Measurements from ENCODE around the gene TLN1.

The TLN1 gene, protein sequence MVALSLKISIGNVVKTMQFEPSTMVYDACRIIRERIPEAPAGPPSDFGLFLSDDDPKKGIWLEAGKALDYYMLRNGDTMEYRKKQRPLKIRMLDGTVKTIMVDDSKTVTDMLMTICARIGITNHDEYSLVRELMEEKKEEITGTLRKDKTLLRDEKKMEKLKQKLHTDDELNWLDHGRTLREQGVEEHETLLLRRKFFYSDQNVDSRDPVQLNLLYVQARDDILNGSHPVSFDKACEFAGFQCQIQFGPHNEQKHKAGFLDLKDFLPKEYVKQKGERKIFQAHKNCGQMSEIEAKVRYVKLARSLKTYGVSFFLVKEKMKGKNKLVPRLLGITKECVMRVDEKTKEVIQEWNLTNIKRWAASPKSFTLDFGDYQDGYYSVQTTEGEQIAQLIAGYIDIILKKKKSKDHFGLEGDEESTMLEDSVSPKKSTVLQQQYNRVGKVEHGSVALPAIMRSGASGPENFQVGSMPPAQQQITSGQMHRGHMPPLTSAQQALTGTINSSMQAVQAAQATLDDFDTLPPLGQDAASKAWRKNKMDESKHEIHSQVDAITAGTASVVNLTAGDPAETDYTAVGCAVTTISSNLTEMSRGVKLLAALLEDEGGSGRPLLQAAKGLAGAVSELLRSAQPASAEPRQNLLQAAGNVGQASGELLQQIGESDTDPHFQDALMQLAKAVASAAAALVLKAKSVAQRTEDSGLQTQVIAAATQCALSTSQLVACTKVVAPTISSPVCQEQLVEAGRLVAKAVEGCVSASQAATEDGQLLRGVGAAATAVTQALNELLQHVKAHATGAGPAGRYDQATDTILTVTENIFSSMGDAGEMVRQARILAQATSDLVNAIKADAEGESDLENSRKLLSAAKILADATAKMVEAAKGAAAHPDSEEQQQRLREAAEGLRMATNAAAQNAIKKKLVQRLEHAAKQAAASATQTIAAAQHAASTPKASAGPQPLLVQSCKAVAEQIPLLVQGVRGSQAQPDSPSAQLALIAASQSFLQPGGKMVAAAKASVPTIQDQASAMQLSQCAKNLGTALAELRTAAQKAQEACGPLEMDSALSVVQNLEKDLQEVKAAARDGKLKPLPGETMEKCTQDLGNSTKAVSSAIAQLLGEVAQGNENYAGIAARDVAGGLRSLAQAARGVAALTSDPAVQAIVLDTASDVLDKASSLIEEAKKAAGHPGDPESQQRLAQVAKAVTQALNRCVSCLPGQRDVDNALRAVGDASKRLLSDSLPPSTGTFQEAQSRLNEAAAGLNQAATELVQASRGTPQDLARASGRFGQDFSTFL (N-terminal part only)

GRCh38 chr9:35732185-35732799 lies at the start of gene TLN1, which contains the start of gene CREB3:
TSS of gene TLN1 (minus strand) at chr9:35732195. CDS start at chr9:35725694, 6,501 bp downstream.
TSS of gene CREB3 (plus strand) at chr9:35732666. CDS start at chr9:35732773, 107 bp downstream.
- H3K27ac ChIP-seq = peak within 1 kb of the TSS; percentile 96
- peak; percentile 94 for DNase-seq (ENCODE audit: low read depth, low spot score)

DNA sequence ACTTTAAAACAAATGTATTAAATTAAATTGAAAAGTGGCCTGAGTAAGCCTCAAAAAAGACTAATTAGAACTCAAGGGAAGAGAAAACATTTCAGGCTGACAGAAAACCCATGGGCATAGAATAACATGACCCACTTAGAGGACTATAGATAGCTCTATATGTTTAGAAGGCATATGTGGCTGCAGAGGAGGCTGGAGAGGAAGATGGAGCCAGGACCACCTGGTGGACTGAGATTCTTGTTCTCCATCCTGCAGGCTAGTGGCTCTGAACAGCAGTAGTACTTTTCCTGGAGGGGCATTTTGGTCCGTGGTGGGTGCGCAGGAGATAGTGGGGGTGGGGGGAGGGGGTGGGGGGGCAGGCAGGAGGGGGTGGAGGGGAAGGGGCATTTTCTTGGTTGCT lies 49.1 kb upstream of the TLN1 start:
- no peak for DNase-seq (ENCODE audit: low read depth, low spot score)
- H3K27ac ChIP-seq = no peak overlapping the region

GRCh38 chr9:35778496-35778895 lies 46.5 kb upstream of the TLN1 start:
- no peak overlapping the region for H3K27ac ChIP-seq
- no peak for DNase-seq (ENCODE audit: low read depth, low spot score)

GRCh38 chr9:35776018-35776417 lies 44.0 kb upstream of the TLN1 start:
- H3K27ac ChIP-seq = no peak overlapping the region

GRCh38 chr9:35774907-35775635 lies 43.1 kb upstream of the TLN1 start:
- no peak overlapping the region for H3K27ac ChIP-seq
- no peak for DNase-seq (ENCODE audit: low read depth, low spot score)

More at GRCh38 chr9:35776018-35776417, 44.0 kb upstream of the TLN1 start:
- DNase-seq (ENCODE audit: low read depth, low spot score) = no peak

GRCh38 chr9:35771943-35772342 lies 39.9 kb upstream of the TLN1 start:
- peak; percentile 68 for DNase-seq (ENCODE audit: low read depth, low spot score)
- peak overlapping the region; percentile 70 for H3K27ac ChIP-seq

DNA sequence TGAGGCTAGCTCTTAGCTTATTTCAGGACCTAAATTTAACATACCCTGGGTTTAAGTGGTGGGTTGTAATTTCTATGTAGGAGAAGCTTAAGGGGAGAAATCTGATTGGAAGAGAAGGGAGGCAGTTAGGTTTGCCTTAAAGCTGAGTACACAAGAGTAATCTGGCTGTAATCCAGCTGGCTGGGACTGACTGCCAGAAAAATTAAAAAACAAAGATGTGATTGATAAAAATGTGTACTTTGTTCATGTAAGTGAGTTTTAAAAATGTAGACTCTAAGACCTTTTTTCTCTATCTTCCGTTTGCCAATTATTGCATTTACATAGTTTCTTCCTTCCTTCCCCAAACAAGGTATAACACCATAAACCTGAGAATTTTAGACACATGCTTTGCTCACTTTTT lies 39.5 kb upstream of the TLN1 start:
- no peak for DNase-seq (ENCODE audit: low read depth, low spot score)
- peak overlapping the region; percentile 70 for H3K27ac ChIP-seq

DNA sequence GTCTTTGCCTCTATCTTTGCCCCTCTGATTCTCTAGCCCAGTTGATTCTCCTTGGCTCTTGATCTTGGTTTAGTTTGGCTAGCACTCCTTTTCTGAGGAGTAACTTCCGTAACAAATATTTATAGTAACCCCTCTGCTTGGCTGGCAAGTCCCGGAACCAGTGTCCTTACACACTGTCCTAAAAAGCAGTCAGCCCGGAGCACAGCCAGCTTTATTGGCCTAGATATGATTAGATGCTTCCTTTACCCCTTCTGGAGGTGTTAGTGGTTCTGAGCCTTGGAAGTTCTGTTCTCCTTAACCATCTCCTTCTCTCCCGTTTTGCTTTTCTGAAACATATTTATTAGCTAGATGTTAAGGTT lies 39.1 kb upstream of the TLN1 start:
- no peak for DNase-seq (ENCODE audit: low read depth, low spot score)
- peak overlapping the region; percentile 70 for H3K27ac ChIP-seq

- DNase-seq (ENCODE audit: low read depth, low spot score) = no peak
Measured at GRCh38 chr9:35769763-35770162, 37.8 kb upstream of the TLN1 start.

GRCh38 chr9:35767458-35767857 lies 35.5 kb upstream of the TLN1 start:
- no peak for DNase-seq (ENCODE audit: low read depth, low spot score)
- no peak overlapping the region for H3K27ac ChIP-seq

More at GRCh38 chr9:35769763-35770162, 37.8 kb upstream of the TLN1 start:
- no peak overlapping the region for H3K27ac ChIP-seq

- DNase-seq (ENCODE audit: low read depth, low spot score) = no peak
- H3K27ac ChIP-seq = no peak overlapping the region
Measured at GRCh38 chr9:35766997-35767396, 35.0 kb upstream of the TLN1 start.

GRCh38 chr9:35763803-35764202 lies 31.8 kb upstream of the TLN1 start:
- H3K27ac ChIP-seq = no peak overlapping the region
- no peak for DNase-seq (ENCODE audit: low read depth, low spot score)

DNA sequence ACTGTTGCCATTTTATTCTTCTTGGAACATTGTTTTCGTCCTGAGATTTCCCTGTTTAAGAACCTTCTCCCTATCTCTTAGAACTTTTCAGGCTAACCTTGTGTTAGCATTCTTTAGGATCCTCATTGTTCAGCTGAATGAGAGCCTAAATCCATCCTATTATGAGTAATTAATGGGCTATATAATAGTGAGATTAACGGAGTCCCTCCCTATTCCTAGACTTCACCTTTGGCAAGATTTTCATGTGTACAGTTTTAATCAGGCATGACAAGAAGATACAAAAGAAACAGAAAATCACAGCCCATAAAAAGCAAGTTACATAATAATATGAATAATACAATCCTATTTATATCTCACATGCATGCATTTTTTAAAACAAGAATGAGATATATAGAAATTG lies 31.2 kb upstream of the TLN1 start:
- no peak overlapping the region for H3K27ac ChIP-seq
- DNase-seq (ENCODE audit: low read depth, low spot score) = no peak

GRCh38 chr9:35760651-35761050 lies 28.7 kb upstream of the TLN1 start:
- DNase-seq (ENCODE audit: low read depth, low spot score) = no peak
- H3K27ac ChIP-seq = no peak overlapping the region

- DNase-seq (ENCODE audit: low read depth, low spot score) = no peak
- no peak overlapping the region for H3K27ac ChIP-seq
Measured at GRCh38 chr9:35759795-35760194, 27.8 kb upstream of the TLN1 start.

GRCh38 chr9:35758475-35759050 lies 26.6 kb upstream of the TLN1 start:
- H3K27ac ChIP-seq = peak overlapping the region; percentile 88
- DNase-seq (ENCODE audit: low read depth, low spot score) = no peak

GRCh38 chr9:35757892-35758275 lies 25.9 kb upstream of the TLN1 start:
- peak overlapping the region; percentile 88 for H3K27ac ChIP-seq
- no peak for DNase-seq (ENCODE audit: low read depth, low spot score)

DNA sequence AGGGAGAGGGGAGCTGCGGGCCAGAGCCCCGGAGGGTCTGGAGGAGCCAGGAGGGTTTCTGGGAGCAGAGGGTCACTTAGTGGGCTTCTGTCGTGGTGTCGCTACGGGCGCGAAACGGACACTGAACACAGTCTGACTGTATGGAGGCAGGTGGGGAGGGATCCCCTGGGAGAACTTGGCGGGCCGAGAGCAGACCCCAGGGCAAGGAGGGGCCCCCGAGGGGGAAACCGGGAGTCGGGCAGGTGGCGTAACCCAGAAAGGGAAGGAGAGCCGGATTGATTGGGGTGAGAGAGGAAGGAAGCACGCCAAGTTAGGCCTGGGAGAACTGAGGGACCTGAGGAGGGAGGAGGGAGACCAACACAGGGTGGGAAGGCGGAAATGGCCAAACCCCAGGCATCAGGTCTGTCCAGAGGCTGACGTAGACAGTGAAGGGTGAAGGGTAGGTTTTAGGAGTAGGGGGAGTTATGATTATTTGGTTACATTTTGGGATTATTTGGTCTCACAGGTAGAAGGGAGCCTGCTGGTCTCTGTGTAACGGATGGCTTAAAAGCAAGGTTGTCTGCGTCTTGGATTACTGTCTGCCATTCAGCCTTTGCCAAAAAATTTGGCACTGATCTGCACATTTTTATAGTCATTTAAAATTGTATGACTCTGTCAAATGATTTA lies 25.4 kb upstream of the TLN1 start:
- DNase-seq (ENCODE audit: low read depth, low spot score) = no peak
- peak overlapping the region; percentile 88 for H3K27ac ChIP-seq
